ENCODE measurements around the gene NAIP. TPM values are rescaled to one million over a fixed set of nuclear protein-coding genes. Genes with fewer than 3 reads are reported as not detected.
"Not testable (repeated sequence)": the region's sequence is repeated elsewhere in the genome, so short reads cannot be mapped to it uniquely, and the experiment has no call there.

NAIP gene
- total RNA-seq, 1 donor from 2014 or later, result 4.3 TPM

DNA sequence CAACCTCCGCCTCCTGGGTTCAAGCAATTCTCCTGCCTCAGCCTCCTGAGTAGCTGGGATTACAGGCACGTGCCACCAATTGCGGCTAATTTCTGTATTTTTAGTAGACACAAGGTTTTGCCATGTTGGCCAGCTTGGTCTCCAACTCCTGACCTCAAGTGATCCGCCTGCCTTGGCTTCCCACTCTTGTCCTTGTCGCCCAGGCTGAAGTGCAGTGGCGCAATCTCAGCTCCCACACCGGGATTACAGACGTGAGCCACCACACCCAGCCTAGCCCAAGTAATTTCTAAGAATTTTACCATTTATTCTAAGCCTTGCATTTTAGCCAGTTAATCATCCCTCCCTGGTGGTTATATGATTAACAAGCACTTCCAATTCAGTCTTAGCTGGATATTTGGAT is 11.0 kb downstream of the NAIP start:
- DNase-seq (ENCODE audit: low spot score), result no peak
- Mint-ChIP-seq H3K27me3 (ENCODE audit: low read depth) (no peaks in the 10 kb centered on the region), H3K4me3 (ENCODE audit: unreplicated experiment) (no peak overlapping the region), H3K27ac (ENCODE audit: unreplicated experiment) (no peak overlapping the region), H3K36me3 (ENCODE audit: low read depth) (no peaks in the 10 kb centered on the region), H3K4me1 (ENCODE audit: low read depth) (peaks cover 4% of the 10 kb centered on the region), H3K9me3 (ENCODE audit: low read depth) (no peaks in the 10 kb centered on the region)
- TF ChIP-seq, protein P1, sequence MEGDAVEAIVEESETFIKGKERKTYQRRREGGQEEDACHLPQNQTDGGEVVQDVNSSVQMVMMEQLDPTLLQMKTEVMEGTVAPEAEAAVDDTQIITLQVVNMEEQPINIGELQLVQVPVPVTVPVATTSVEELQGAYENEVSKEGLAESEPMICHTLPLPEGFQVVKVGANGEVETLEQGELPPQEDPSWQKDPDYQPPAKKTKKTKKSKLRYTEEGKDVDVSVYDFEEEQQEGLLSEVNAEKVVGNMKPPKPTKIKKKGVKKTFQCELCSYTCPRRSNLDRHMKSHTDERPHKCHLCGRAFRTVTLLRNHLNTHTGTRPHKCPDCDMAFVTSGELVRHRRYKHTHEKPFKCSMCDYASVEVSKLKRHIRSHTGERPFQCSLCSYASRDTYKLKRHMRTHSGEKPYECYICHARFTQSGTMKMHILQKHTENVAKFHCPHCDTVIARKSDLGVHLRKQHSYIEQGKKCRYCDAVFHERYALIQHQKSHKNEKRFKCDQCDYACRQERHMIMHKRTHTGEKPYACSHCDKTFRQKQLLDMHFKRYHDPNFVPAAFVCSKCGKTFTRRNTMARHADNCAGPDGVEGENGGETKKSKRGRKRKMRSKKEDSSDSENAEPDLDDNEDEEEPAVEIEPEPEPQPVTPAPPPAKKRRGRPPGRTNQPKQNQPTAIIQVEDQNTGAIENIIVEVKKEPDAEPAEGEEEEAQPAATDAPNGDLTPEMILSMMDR (IDR thresholded peaks at IDR 0.05), result no peak

DNA sequence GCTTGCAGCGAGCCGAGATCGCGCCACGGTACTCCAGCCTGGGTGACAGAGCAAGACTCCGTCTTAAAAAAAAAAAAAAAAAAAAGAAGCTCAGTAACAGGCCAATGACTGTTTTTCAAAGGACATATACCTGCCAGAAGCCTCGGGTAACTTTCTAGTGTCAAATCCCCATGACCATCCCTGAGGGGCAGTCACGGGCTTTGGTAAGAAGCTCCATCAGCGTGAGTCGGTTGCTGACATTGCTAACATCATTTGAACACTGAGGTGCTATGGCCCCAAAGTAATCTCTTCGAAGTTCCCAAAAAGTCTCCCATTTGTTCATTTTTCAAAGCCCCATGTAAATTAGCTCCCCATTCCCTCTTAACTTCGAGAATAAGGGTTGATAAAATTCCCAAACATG is 11.6 kb downstream of the NAIP start:
- H3K4me1 Mint-ChIP-seq (ENCODE audit: low read depth), result peaks cover 4% of the 10 kb centered on the region
- TF ChIP-seq, protein P1 (IDR thresholded peaks at IDR 0.05), result no peak
- no peak overlapping the region for H3K27ac Mint-ChIP-seq (ENCODE audit: unreplicated experiment)
- H3K9me3 Mint-ChIP-seq (ENCODE audit: low read depth), result no peaks in the 10 kb centered on the region
- H3K36me3 Mint-ChIP-seq (ENCODE audit: low read depth), result no peaks in the 10 kb centered on the region
- no peak overlapping the region for H3K4me3 Mint-ChIP-seq (ENCODE audit: unreplicated experiment)
- H3K27me3 Mint-ChIP-seq (ENCODE audit: low read depth), result no peaks in the 10 kb centered on the region
- DNase-seq (ENCODE audit: low spot score), result no peak

DNA sequence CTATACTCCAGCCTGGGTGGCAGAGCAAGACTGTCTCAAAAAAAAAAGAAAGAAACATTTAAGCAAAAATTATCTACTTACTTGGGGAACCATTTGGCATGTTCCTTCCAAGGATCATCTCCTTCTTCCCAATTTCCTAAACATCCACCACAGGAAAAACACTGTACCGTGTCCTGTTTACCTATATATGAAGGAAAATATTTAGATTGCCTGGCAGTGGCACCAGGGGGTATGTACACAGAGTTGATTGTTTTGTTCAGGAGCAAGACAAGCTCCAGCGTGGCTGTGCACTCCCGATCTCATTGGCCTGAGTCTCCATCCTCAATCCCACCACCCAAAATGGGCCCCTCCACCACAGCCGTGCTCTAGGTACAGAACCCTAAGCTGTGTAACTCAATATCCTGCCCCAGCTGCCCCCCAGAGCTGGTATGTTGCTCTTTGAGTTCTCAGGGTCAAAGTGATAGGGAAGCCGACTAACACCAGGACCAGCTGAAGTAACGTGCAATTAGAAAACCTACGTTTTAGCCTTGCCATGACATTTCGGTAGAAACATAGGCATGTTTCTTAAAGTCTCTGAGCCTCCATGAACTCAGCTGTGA is 13.8 kb downstream of the NAIP start:
- Mint-ChIP-seq H3K36me3 (ENCODE audit: low read depth) (no peaks in the 10 kb centered on the region), H3K4me3 (ENCODE audit: unreplicated experiment) (no peak overlapping the region), H3K4me1 (ENCODE audit: low read depth) (peaks cover 4% of the 10 kb centered on the region), H3K27ac (ENCODE audit: unreplicated experiment) (no peak overlapping the region), H3K27me3 (ENCODE audit: low read depth) (no peaks in the 10 kb centered on the region), H3K9me3 (ENCODE audit: low read depth) (no peaks in the 10 kb centered on the region)
- no peak for DNase-seq (ENCODE audit: low spot score)
- TF ChIP-seq, protein P1 (IDR thresholded peaks at IDR 0.05), result no peak

DNA sequence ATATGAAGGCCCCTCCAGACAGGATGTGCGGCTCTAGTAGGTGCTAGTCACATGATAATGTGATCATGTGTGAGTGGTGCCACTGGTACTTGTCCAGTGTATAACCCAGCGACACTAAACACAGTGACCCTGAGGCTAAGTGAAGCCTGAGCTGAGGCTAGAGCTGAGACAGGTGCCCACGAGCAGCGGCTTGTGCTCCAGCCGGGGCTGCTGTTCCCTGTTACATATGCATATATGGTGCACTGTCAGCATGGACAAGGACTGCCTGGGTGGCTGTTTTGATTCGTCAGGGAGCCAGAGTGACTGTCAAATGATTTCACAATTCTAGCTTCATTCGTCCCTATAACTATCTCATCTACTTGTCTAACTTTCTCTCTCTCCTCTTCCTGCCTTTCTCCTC is 18.2 kb downstream of the NAIP start:
- H3K36me3 Mint-ChIP-seq (ENCODE audit: low read depth); H3K27me3 Mint-ChIP-seq (ENCODE audit: low read depth); H3K4me1 Mint-ChIP-seq (ENCODE audit: low read depth); H3K4me3 Mint-ChIP-seq (ENCODE audit: unreplicated experiment); H3K9me3 Mint-ChIP-seq (ENCODE audit: low read depth); DNase-seq (ENCODE audit: low spot score); H3K27ac Mint-ChIP-seq (ENCODE audit: unreplicated experiment): not testable (repeated sequence)

DNA sequence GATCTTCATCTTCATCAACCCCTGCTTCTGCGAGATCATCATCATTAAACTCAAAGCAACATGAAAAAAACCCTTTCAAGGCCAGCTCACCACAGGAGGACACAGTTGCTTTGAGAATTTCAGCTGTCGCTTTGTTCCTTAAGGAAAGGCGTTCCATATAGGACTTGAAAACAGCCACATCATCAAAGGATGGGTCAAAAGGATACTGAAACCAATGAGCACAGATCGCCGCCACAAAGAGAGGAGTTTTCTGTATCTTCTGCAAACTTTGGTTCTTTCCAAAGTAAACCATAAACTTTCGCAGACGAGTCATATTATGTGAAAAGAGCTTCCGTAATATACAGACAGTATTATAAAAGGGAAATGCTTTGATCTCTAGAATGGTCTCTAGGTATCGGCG is 40.3 kb downstream of the NAIP start:
- not testable (repeated sequence) for H3K36me3 Mint-ChIP-seq (ENCODE audit: low read depth); H3K9me3 Mint-ChIP-seq (ENCODE audit: low read depth); H3K27ac Mint-ChIP-seq (ENCODE audit: unreplicated experiment); H3K4me1 Mint-ChIP-seq (ENCODE audit: low read depth); H3K27me3 Mint-ChIP-seq (ENCODE audit: low read depth); DNase-seq (ENCODE audit: low spot score); H3K4me3 Mint-ChIP-seq (ENCODE audit: unreplicated experiment)

DNA sequence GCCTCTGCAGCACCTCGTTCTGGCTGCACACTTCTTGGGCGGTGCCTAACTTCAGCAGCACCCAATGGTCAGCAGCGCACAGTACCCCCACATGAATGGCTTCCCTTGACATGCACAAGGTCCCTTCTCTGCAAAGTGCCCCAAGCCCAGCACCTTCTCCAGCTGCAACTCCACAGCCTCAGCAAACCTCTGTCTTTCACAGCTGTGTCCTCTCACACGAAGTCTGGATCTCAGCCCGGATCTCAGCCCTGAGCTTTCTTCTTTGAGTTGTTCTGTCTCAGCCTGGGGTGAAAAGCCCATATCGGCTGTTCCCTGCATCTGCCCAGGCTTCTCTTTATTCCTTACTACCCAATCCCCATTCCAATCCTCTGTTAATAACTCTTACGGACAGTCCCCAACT is 57.9 kb downstream of the NAIP start:
- H3K4me1 Mint-ChIP-seq (ENCODE audit: low read depth); H3K27ac Mint-ChIP-seq (ENCODE audit: unreplicated experiment); H3K27me3 Mint-ChIP-seq (ENCODE audit: low read depth); H3K9me3 Mint-ChIP-seq (ENCODE audit: low read depth); H3K36me3 Mint-ChIP-seq (ENCODE audit: low read depth); H3K4me3 Mint-ChIP-seq (ENCODE audit: unreplicated experiment); DNase-seq (ENCODE audit: low spot score): not testable (repeated sequence)

DNA sequence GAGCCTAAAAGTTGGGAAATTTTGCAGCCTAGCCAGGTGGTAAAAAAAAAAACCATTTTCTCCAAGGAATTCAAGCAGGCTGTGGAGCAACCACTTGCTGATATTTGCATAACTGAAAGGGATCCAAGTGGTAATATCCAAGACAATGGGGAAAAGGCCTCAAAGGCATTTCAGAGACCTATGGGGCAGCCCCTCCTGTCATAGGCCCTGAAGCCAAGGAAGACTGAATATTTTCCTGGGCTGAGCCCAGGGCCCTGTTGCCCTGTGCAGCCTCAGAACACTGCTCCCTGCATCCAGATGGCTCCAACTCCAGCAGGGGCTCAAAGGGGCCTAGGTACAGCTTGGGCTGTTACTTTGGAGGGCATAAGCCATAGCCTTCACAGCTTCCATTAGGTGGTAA is 60.6 kb downstream of the NAIP start:
- not testable (repeated sequence) for H3K4me1 Mint-ChIP-seq (ENCODE audit: low read depth); H3K27me3 Mint-ChIP-seq (ENCODE audit: low read depth); DNase-seq (ENCODE audit: low spot score); H3K4me3 Mint-ChIP-seq (ENCODE audit: unreplicated experiment); H3K27ac Mint-ChIP-seq (ENCODE audit: unreplicated experiment); H3K36me3 Mint-ChIP-seq (ENCODE audit: low read depth); H3K9me3 Mint-ChIP-seq (ENCODE audit: low read depth)

DNA sequence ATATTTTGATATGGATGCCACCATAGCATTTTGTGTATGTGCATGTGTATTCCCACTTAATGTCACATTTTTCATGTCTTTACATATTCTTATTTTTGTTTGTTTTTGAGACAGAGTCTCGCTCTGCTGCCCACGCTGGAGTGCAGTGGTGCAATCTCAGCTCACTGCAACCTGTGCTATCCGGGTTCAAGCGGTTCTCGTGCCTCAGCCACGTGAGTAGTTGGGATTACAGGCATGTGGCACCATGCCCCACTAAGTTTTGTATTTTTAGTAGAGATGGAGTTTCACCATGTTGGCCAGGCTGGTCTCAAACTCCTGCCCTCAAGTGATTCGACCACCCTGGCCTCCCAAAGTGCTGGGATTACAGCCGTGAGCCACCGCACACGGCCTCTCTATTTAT is 72.1 kb downstream of the NAIP start:
- H3K4me1 Mint-ChIP-seq (ENCODE audit: low read depth); H3K4me3 Mint-ChIP-seq (ENCODE audit: unreplicated experiment); DNase-seq (ENCODE audit: low spot score); H3K9me3 Mint-ChIP-seq (ENCODE audit: low read depth); H3K27ac Mint-ChIP-seq (ENCODE audit: unreplicated experiment); H3K36me3 Mint-ChIP-seq (ENCODE audit: low read depth); H3K27me3 Mint-ChIP-seq (ENCODE audit: low read depth): not testable (repeated sequence)

DNA sequence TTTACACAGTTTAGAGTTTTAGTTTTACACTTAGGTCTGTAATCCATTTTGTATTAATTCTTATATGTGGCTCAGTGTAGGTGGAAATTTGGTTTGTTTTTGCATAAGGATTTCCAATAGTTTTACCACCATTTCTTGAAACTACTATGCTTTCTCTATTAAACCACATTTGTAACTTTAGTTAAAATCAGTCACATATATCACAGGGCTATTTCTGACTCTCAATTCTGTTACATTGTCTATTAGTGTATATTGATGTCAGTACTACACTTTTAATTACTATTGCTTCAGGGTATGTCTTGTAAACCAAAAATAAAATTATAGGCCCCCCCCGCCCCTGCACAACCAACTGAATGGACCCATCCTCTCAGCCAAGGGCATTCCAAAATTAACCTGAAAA is 92.6 kb downstream of the NAIP start:
- not testable (repeated sequence) for H3K4me3 Mint-ChIP-seq (ENCODE audit: unreplicated experiment); H3K27ac Mint-ChIP-seq (ENCODE audit: unreplicated experiment); H3K9me3 Mint-ChIP-seq (ENCODE audit: low read depth); DNase-seq (ENCODE audit: low spot score); H3K27me3 Mint-ChIP-seq (ENCODE audit: low read depth); H3K36me3 Mint-ChIP-seq (ENCODE audit: low read depth); H3K4me1 Mint-ChIP-seq (ENCODE audit: low read depth)

DNA sequence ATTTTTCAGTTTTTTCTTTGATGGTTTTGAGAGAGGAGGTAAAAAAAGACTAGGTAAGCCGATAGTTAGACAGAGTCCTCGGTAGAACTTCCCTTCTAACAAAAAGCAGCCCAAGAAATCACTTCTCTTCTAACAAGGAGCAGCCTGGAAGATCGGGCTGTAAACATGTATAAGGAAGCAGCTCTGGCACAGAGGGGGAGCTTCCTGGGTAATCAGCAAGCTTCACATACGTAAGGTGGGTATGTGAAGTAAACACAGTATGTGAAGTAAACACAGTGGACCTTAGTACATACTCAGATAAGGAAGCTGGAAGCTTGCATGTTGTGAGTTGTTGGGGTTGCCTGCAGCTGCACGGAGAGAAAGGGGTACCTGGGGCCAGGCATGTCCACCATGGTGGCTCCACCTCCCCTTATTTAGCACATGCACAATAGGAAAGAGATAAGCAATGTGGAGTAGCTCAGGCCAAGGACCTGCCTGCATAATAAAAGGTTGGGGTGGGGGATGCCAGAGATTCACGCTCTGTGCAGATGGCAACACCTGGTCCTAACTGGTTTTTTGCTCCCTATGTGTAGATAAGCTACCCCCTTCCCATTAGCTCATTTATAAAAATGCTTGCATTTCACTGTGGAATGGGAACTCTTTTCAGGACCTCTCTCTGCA is 93.3 kb downstream of the NAIP start:
- H3K27me3 Mint-ChIP-seq (ENCODE audit: low read depth); H3K36me3 Mint-ChIP-seq (ENCODE audit: low read depth); H3K4me1 Mint-ChIP-seq (ENCODE audit: low read depth); H3K27ac Mint-ChIP-seq (ENCODE audit: unreplicated experiment); DNase-seq (ENCODE audit: low spot score); H3K4me3 Mint-ChIP-seq (ENCODE audit: unreplicated experiment); H3K9me3 Mint-ChIP-seq (ENCODE audit: low read depth): not testable (repeated sequence)
